Nephron progenitor cell (in vitro differentiated cells): ENCODE measurements around the gene SMAP2.
"Not testable (repeated sequence)": the region's sequence is repeated elsewhere in the genome, so short reads cannot be mapped to it uniquely, and the experiment has no call there.

Experiments used
- DNase-seq: peaks from one replicate; pipeline ENCODE4 v3.0.0; 2021
- H3K27ac Mint-ChIP-seq: 2 replicates; pipeline ENCODE4 v1.8.0; 2021; ENCODE audit warnings: mild to moderate bottlenecking, moderate library complexity, mixed read lengths
- H3K27me3 Mint-ChIP-seq: 2 replicates; pipeline ENCODE4 v1.8.0; 2021; ENCODE audit warnings: mild to moderate bottlenecking, low read depth, mixed read lengths; ENCODE audit not compliant: poor library complexity
- H3K36me3 Mint-ChIP-seq: 2 replicates; pipeline ENCODE4 v1.8.0; 2021; ENCODE audit warnings: low read depth, mixed read lengths
- H3K4me1 Mint-ChIP-seq: 2 replicates; pipeline ENCODE4 v1.8.0; 2021; ENCODE audit warnings: mixed read lengths
- H3K4me3 Mint-ChIP-seq: 2 replicates; pipeline ENCODE4 v1.8.0; 2021; ENCODE audit warnings: mild to moderate bottlenecking, moderate library complexity, mixed read lengths
- H3K9me3 Mint-ChIP-seq: 2 replicates; pipeline ENCODE4 v1.8.0; 2021; ENCODE audit warnings: mild to moderate bottlenecking, moderate library complexity, mixed read lengths
- CTCF ChIP-seq: fragments of 200-600 bp; sonication (generic); IDR thresholded peaks from 2 replicates; pipeline ENCODE4 v1.5.0; 2021; ENCODE audit warnings: antibody characterized with exemption

The SMAP2 gene

GRCh38 chr1:40386359-40386723, 12.8 kb downstream of the SMAP2 start:
- TF ChIP-seq CTCF = no peak
- peaks cover 3% of the 10 kb centered on the region for H3K27me3 Mint-ChIP-seq
- H3K27ac Mint-ChIP-seq = peak overlapping the region; percentile 43
- no peak overlapping the region for H3K4me3 Mint-ChIP-seq
- H3K9me3 Mint-ChIP-seq = no peaks in the 10 kb centered on the region
- DNase-seq = no peak
- peaks cover 12% of the 10 kb centered on the region for H3K36me3 Mint-ChIP-seq
- peaks cover 41% of the 10 kb centered on the region for H3K4me1 Mint-ChIP-seq

GRCh38 chr1:40386796-40387195, 13.3 kb downstream of the SMAP2 start:
- H3K27ac Mint-ChIP-seq = no peak overlapping the region
- no peak overlapping the region for H3K4me3 Mint-ChIP-seq
- peaks cover 6% of the 10 kb centered on the region for H3K27me3 Mint-ChIP-seq
- no peaks in the 10 kb centered on the region for H3K9me3 Mint-ChIP-seq
- TF ChIP-seq CTCF = no peak
- peaks cover 41% of the 10 kb centered on the region for H3K4me1 Mint-ChIP-seq
- H3K36me3 Mint-ChIP-seq = peaks cover 12% of the 10 kb centered on the region
- DNase-seq = no peak

GRCh38 chr1:40387381-40388306, 14.1 kb downstream of the SMAP2 start:
- not testable (repeated sequence) for H3K4me3 Mint-ChIP-seq
- peaks cover 41% of the 10 kb centered on the region for H3K4me1 Mint-ChIP-seq

GRCh38 chr1:40388456-40389321, 15.2 kb downstream of the SMAP2 start:
- not testable (repeated sequence) for H3K9me3 Mint-ChIP-seq, H3K27me3 Mint-ChIP-seq, H3K4me3 Mint-ChIP-seq, H3K27ac Mint-ChIP-seq, DNase-seq
- peaks cover 32% of the 10 kb centered on the region for H3K4me1 Mint-ChIP-seq
- H3K36me3 Mint-ChIP-seq = peaks cover 12% of the 10 kb centered on the region

More at GRCh38 chr1:40387381-40388306, 14.1 kb downstream of the SMAP2 start:
- not testable (repeated sequence) for H3K27ac Mint-ChIP-seq, H3K27me3 Mint-ChIP-seq, DNase-seq, H3K9me3 Mint-ChIP-seq
- H3K36me3 Mint-ChIP-seq = peaks cover 12% of the 10 kb centered on the region

GRCh38 chr1:40389322-40389803, 15.8 kb downstream of the SMAP2 start:
- Mint-ChIP-seq H3K4me3 (no peak overlapping the region), H3K4me1 (peaks cover 25% of the 10 kb centered on the region), H3K27me3 (peaks cover 6% of the 10 kb centered on the region), H3K9me3 (no peaks in the 10 kb centered on the region), H3K27ac (no peak overlapping the region), H3K36me3 (peaks cover 12% of the 10 kb centered on the region)
- no peak for DNase-seq
- TF ChIP-seq CTCF = no peak

- Mint-ChIP-seq H3K36me3 (peaks cover 12% of the 10 kb centered on the region), H3K4me1 (peaks cover 18% of the 10 kb centered on the region), H3K27me3 (peaks cover 6% of the 10 kb centered on the region), H3K4me3 (no peak overlapping the region), H3K27ac (no peak overlapping the region), H3K9me3 (no peaks in the 10 kb centered on the region)
- no peak for TF ChIP-seq CTCF
- DNase-seq = no peak
Measured at GRCh38 chr1:40389871-40390560, 16.5 kb downstream of the SMAP2 start.
